B cell (primary cell): ENCODE measurements around the gene BRF1.

Experiments used
- EZH2 ChIP-seq: IDR thresholded peaks from 2 replicates; pipeline ENCODE4 v1.6.1; 2012; ENCODE audit warnings: borderline replicate concordance, low read depth, mild to moderate bottlenecking, moderate library complexity, low read length; ENCODE audit not compliant: insufficient read depth, poor library complexity, severe bottlenecking
- TF ChIP-seq, protein P1 (sequence below): fragments of 200-600 bp; IDR thresholded peaks from one replicate; pipeline ENCODE4 v1.8.0; 2022; ENCODE audit warnings: antibody characterized with exemption, mild to moderate bottlenecking

DNA sequence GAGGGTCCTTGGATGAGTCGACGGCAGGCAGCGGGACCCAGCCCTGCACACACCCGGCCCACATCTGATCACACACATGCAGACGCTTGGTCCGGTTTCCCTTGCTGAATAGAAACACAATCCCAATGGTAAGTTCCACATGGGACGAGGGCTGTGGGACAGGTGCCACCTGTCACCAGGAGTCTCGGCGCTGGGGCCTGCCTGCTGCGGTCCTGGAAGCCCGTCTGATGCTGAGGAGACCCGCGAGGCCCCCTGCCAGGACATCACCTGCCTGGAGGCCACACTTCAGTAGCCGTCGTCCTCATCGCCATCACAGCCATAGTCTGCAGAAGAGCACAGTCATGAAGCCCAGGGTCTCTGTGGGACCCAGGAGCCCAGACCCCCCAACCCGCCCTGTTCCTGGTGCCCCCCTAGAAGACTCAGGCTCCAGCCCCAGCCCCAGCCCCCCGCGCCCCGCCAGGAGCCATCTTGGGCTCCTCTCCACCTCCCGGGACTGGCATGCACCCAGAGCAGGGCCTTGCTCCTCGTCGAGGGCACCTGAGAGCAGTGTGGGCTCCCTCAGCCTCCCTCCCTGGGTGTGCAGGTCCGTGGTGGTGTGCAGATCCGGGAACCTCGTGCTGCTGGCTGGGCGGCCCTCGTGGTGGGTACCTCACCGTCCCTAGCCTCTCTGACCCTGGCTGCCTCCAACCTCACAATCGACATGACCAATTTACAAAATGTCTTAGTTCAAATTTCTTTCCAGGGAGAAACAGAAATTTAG, 90.4 kb downstream of the BRF1 start:
- TF ChIP-seq, protein P1, sequence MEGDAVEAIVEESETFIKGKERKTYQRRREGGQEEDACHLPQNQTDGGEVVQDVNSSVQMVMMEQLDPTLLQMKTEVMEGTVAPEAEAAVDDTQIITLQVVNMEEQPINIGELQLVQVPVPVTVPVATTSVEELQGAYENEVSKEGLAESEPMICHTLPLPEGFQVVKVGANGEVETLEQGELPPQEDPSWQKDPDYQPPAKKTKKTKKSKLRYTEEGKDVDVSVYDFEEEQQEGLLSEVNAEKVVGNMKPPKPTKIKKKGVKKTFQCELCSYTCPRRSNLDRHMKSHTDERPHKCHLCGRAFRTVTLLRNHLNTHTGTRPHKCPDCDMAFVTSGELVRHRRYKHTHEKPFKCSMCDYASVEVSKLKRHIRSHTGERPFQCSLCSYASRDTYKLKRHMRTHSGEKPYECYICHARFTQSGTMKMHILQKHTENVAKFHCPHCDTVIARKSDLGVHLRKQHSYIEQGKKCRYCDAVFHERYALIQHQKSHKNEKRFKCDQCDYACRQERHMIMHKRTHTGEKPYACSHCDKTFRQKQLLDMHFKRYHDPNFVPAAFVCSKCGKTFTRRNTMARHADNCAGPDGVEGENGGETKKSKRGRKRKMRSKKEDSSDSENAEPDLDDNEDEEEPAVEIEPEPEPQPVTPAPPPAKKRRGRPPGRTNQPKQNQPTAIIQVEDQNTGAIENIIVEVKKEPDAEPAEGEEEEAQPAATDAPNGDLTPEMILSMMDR: no peak
- TF ChIP-seq EZH2: no peak
